GM23338 (cell line): ENCODE measurements around the gene MS4A12. TPM values are rescaled to one million over a fixed set of nuclear protein-coding genes. Genes with fewer than 3 reads are reported as not detected.

Source experiments
- ATAC-seq: fragments of 200-7000 bp; cut with Tn5 transposase; 3 replicates; pipeline ENCODE4 v1.9.1; 2020
- DNase-seq: peaks from one replicate; pipeline ENCODE4 v3.0.0-alpha.2; 2015; ENCODE audit warnings: low spot score
- H2AFZ ChIP-seq: fragments of 200-600 bp; sonication (generic); 2 replicates; pipeline ENCODE4 v1.8.0; 2016; ENCODE audit warnings: antibody characterized with exemption, mild to moderate bottlenecking, moderate library complexity
- H3F3A ChIP-seq: fragments of 200-600 bp; sonication (generic); replicated peaks from 2 replicates; pipeline ENCODE4 v1.8.0; 2017; ENCODE audit warnings: antibody characterized with exemption, mixed run types, low read depth
- H3K27ac ChIP-seq: fragments of 200-600 bp; sonication (generic); 2 replicates; pipeline ENCODE4 v1.6.1; 2016; ENCODE audit warnings: low read depth
- H3K27me3 ChIP-seq: fragments of 200-600 bp; sonication (generic); 2 replicates; pipeline ENCODE4 v1.8.0; 2016; ENCODE audit warnings: mild to moderate bottlenecking, mixed run types, moderate library complexity; ENCODE audit not compliant: insufficient read depth
- H3K36me3 ChIP-seq: fragments of 200-600 bp; sonication (generic); 2 replicates; pipeline ENCODE4 v1.8.0; 2016; ENCODE audit warnings: mild to moderate bottlenecking; ENCODE audit not compliant: insufficient read depth
- H3K4me1 ChIP-seq: fragments of 200-600 bp; sonication (generic); 2 replicates; pipeline ENCODE4 v1.8.0; 2016; ENCODE audit warnings: mild to moderate bottlenecking, moderate library complexity; ENCODE audit not compliant: insufficient read depth
- H3K4me2 ChIP-seq: fragments of 200-600 bp; sonication (generic); 2 replicates; pipeline ENCODE4 v1.7.1; 2017; ENCODE audit warnings: mixed run types
- H3K4me3 ChIP-seq: fragments of 200-600 bp; sonication (generic); 2 replicates; pipeline ENCODE4 v1.6.1; 2016; ENCODE audit warnings: mixed run types
- H3K79me2 ChIP-seq: fragments of 200-600 bp; sonication (generic); replicated peaks from 2 replicates; pipeline ENCODE4 v1.8.0; 2017; ENCODE audit warnings: mild to moderate bottlenecking; ENCODE audit not compliant: insufficient read depth
- H3K9me2 ChIP-seq: fragments of 200-600 bp; sonication (generic); 2 replicates; pipeline ENCODE4 v1.8.0; 2017; ENCODE audit not compliant: insufficient read depth
- H4K20me1 ChIP-seq: fragments of 200-600 bp; sonication (generic); replicated peaks from 2 replicates; pipeline ENCODE4 v1.8.0; 2017; ENCODE audit warnings: mild to moderate bottlenecking; ENCODE audit not compliant: insufficient read depth
- H3K27ac Mint-ChIP-seq: 2 replicates; pipeline ENCODE4 v1.8.0; 2020; ENCODE audit warnings: inconsistent platforms, mild to moderate bottlenecking, moderate library complexity, mixed read lengths
- H3K27me3 Mint-ChIP-seq: 3 replicates; pipeline ENCODE4 v1.8.0; 2022; ENCODE audit warnings: low read depth, mild to moderate bottlenecking, moderate library complexity, mixed read lengths, inconsistent platforms; ENCODE audit not compliant: insufficient read depth, poor library complexity
- H3K36me3 Mint-ChIP-seq: 3 replicates; pipeline ENCODE4 v1.8.0; 2021; ENCODE audit warnings: low read depth, mild to moderate bottlenecking, inconsistent platforms, moderate library complexity, mixed read lengths
- H3K4me1 Mint-ChIP-seq: 3 replicates; pipeline ENCODE4 v1.8.0; 2020; ENCODE audit warnings: mild to moderate bottlenecking, inconsistent platforms, mixed read lengths
- H3K4me3 Mint-ChIP-seq: 3 replicates; pipeline ENCODE4 v1.8.0; 2021; ENCODE audit warnings: moderate library complexity, mild to moderate bottlenecking, inconsistent platforms, mixed read lengths
- H3K9me3 Mint-ChIP-seq: 3 replicates; pipeline ENCODE4 v1.8.0; 2020; ENCODE audit warnings: moderate library complexity, mild to moderate bottlenecking, inconsistent platforms, mixed read lengths
- CREB1 ChIP-seq: fragments of 250-450 bp; sonication (Bioruptor Pico); IDR thresholded peaks from 2 replicates; pipeline ENCODE4 v1.5.0; 2020; ENCODE audit warnings: low read depth, mild to moderate bottlenecking, moderate library complexity
- EZH2 ChIP-seq: fragments of 200-600 bp; sonication (generic); IDR thresholded peaks from one replicate; pipeline ENCODE4 v1.8.0; 2017; ENCODE audit warnings: antibody characterized with exemption, mild to moderate bottlenecking, low read depth; ENCODE audit not compliant: unreplicated experiment
- EZH2phosphoT487 ChIP-seq: fragments of 200-600 bp; sonication (generic); IDR thresholded peaks from one replicate; pipeline ENCODE4 v1.8.1; 2018; ENCODE audit warnings: antibody characterized with exemption; ENCODE audit not compliant: unreplicated experiment
- JUNB ChIP-seq: IDR thresholded peaks from one replicate; pipeline ENCODE4 v1.6.1; 2016; ENCODE audit warnings: antibody characterized with exemption; ENCODE audit not compliant: unreplicated experiment
- NANOG ChIP-seq: IDR thresholded peaks from 2 replicates; pipeline ENCODE4 v1.6.1; 2016; ENCODE audit warnings: antibody characterized with exemption, borderline replicate concordance
- POLR2AphosphoS5 ChIP-seq: IDR thresholded peaks from 2 replicates; pipeline ENCODE4 v1.6.1; 2016; ENCODE audit warnings: antibody characterized with exemption, low read depth
- STAT1 ChIP-seq: IDR thresholded peaks from one replicate; pipeline ENCODE4 v1.6.1; 2016; ENCODE audit warnings: antibody characterized with exemption; ENCODE audit not compliant: unreplicated experiment
- ZNF114 ChIP-seq: fragments of 250-450 bp; sonication (Bioruptor Pico); IDR thresholded peaks from 2 replicates; pipeline ENCODE4 v1.5.0; 2020; ENCODE audit warnings: mild to moderate bottlenecking, moderate library complexity
- ZNF331 ChIP-seq: fragments of 250-450 bp; sonication (Bioruptor Pico); IDR thresholded peaks from 2 replicates; pipeline ENCODE4 v1.5.0; 2020; ENCODE audit warnings: low read depth, mild to moderate bottlenecking, moderate library complexity
- polyA plus RNA-seq: library from polyadenylated mRNA; unstranded; fragments of >200 nt; fragmentation: Nextera tagmentation; extraction: Ambion mirVana; gene quantifications from 2 replicates; pipeline ENCODE4 v1.2.1, GENCODE V29; 2016
- total RNA-seq: library from RNA; depleted of rRNA; stranded (reverse); fragments of >200 nt; shearing (Covaris generic); gene quantifications from 2 replicates; pipeline ENCODE4 v1.2.3, GENCODE V29; 2014
- TF ChIP-seq, protein P1 (sequence below): IDR thresholded peaks from 2 replicates; pipeline ENCODE4 v1.6.1; 2016; ENCODE audit warnings: antibody characterized with exemption
- TF ChIP-seq, protein P2 (sequence below), 2 experiments: fragments of 200-600 bp in 1 of 2; sonication (generic) in 1 of 2; conservative IDR thresholded peaks; 2 replicates each; pipeline versions ENCODE4 v1.5.1 to v1.6.1; 2016 to 2017; ENCODE audit warnings: antibody characterized with exemption in 2 of 2, low read depth in 2 of 2, mild to moderate bottlenecking in 2 of 2, moderate library complexity in 1 of 2
- TF ChIP-seq, protein P3 (sequence below): IDR thresholded peaks from one replicate; pipeline ENCODE4 v1.6.1; 2018; ENCODE audit warnings: antibody characterized with exemption; ENCODE audit not compliant: unreplicated experiment
- TF ChIP-seq, protein P4 (sequence below): fragments of 250-450 bp; sonication (Bioruptor Pico); IDR thresholded peaks from 2 replicates; pipeline ENCODE4 v1.5.0; 2020; ENCODE audit warnings: mild to moderate bottlenecking, moderate library complexity

The MS4A12 gene
- total and polyA plus RNA-seq, 2 experiments from 2014 or later = 0.21 to 0.34 TPM

DNA sequence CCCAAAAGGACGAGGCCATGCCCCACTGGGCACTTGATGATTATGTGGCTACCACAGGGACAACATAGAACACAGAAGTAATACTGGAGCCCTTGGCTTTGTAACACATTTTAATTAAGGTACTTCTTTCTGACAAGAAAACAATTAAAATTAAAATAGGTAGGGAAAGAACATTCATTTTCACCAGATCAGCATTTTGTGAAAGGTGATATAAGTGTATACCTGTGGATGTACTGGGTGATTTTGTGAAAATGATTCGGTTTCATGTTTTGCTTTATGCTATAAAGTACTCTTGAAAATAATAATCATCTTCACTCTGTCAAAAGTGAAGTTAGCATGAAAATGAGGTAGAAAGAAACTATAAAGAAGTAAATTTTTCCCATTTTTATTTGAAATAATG, 876 bp downstream of the MS4A12 start:
- no peaks in the 10 kb centered on the region for H3F3A ChIP-seq
- H3K27ac ChIP-seq = no peak overlapping the region
- no peak overlapping the region for H3K4me2 ChIP-seq
- peaks cover 4% of the 10 kb centered on the region for H3K4me1 ChIP-seq
- no peak overlapping the region for H2AFZ ChIP-seq
- no peak for ATAC-seq
- DNase-seq = no peak
- H4K20me1 ChIP-seq = no peaks in the 10 kb centered on the region
- H3K9me3 Mint-ChIP-seq = peaks cover 14% of the 10 kb centered on the region
- H3K27me3 Mint-ChIP-seq = no peaks in the 10 kb centered on the region
- no peak overlapping the region for H3K4me3 ChIP-seq
- H3K4me3 Mint-ChIP-seq = no peak overlapping the region
- TF ChIP-seq, protein P1, sequence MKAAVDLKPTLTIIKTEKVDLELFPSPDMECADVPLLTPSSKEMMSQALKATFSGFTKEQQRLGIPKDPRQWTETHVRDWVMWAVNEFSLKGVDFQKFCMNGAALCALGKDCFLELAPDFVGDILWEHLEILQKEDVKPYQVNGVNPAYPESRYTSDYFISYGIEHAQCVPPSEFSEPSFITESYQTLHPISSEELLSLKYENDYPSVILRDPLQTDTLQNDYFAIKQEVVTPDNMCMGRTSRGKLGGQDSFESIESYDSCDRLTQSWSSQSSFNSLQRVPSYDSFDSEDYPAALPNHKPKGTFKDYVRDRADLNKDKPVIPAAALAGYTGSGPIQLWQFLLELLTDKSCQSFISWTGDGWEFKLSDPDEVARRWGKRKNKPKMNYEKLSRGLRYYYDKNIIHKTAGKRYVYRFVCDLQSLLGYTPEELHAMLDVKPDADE = no peak
- TF ChIP-seq ZNF114 = no peak
- TF ChIP-seq, protein P2, sequence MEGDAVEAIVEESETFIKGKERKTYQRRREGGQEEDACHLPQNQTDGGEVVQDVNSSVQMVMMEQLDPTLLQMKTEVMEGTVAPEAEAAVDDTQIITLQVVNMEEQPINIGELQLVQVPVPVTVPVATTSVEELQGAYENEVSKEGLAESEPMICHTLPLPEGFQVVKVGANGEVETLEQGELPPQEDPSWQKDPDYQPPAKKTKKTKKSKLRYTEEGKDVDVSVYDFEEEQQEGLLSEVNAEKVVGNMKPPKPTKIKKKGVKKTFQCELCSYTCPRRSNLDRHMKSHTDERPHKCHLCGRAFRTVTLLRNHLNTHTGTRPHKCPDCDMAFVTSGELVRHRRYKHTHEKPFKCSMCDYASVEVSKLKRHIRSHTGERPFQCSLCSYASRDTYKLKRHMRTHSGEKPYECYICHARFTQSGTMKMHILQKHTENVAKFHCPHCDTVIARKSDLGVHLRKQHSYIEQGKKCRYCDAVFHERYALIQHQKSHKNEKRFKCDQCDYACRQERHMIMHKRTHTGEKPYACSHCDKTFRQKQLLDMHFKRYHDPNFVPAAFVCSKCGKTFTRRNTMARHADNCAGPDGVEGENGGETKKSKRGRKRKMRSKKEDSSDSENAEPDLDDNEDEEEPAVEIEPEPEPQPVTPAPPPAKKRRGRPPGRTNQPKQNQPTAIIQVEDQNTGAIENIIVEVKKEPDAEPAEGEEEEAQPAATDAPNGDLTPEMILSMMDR (conservative IDR thresholded peaks at IDR 0.05; ENCODE audit: low read depth in 2 of 2) = no peak
- TF ChIP-seq NANOG = no peak
- no peak for TF ChIP-seq STAT1
- TF ChIP-seq CREB1 = no peak
- no peak for TF ChIP-seq EZH2phosphoT487
- TF ChIP-seq, protein P3, sequence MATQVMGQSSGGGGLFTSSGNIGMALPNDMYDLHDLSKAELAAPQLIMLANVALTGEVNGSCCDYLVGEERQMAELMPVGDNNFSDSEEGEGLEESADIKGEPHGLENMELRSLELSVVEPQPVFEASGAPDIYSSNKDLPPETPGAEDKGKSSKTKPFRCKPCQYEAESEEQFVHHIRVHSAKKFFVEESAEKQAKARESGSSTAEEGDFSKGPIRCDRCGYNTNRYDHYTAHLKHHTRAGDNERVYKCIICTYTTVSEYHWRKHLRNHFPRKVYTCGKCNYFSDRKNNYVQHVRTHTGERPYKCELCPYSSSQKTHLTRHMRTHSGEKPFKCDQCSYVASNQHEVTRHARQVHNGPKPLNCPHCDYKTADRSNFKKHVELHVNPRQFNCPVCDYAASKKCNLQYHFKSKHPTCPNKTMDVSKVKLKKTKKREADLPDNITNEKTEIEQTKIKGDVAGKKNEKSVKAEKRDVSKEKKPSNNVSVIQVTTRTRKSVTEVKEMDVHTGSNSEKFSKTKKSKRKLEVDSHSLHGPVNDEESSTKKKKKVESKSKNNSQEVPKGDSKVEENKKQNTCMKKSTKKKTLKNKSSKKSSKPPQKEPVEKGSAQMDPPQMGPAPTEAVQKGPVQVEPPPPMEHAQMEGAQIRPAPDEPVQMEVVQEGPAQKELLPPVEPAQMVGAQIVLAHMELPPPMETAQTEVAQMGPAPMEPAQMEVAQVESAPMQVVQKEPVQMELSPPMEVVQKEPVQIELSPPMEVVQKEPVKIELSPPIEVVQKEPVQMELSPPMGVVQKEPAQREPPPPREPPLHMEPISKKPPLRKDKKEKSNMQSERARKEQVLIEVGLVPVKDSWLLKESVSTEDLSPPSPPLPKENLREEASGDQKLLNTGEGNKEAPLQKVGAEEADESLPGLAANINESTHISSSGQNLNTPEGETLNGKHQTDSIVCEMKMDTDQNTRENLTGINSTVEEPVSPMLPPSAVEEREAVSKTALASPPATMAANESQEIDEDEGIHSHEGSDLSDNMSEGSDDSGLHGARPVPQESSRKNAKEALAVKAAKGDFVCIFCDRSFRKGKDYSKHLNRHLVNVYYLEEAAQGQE = no peak
- TF ChIP-seq ZNF331 (CRISPR knock-in tag) = no peak
- no peak for TF ChIP-seq JUNB
- TF ChIP-seq EZH2 = no peak
- TF ChIP-seq, protein P4, sequence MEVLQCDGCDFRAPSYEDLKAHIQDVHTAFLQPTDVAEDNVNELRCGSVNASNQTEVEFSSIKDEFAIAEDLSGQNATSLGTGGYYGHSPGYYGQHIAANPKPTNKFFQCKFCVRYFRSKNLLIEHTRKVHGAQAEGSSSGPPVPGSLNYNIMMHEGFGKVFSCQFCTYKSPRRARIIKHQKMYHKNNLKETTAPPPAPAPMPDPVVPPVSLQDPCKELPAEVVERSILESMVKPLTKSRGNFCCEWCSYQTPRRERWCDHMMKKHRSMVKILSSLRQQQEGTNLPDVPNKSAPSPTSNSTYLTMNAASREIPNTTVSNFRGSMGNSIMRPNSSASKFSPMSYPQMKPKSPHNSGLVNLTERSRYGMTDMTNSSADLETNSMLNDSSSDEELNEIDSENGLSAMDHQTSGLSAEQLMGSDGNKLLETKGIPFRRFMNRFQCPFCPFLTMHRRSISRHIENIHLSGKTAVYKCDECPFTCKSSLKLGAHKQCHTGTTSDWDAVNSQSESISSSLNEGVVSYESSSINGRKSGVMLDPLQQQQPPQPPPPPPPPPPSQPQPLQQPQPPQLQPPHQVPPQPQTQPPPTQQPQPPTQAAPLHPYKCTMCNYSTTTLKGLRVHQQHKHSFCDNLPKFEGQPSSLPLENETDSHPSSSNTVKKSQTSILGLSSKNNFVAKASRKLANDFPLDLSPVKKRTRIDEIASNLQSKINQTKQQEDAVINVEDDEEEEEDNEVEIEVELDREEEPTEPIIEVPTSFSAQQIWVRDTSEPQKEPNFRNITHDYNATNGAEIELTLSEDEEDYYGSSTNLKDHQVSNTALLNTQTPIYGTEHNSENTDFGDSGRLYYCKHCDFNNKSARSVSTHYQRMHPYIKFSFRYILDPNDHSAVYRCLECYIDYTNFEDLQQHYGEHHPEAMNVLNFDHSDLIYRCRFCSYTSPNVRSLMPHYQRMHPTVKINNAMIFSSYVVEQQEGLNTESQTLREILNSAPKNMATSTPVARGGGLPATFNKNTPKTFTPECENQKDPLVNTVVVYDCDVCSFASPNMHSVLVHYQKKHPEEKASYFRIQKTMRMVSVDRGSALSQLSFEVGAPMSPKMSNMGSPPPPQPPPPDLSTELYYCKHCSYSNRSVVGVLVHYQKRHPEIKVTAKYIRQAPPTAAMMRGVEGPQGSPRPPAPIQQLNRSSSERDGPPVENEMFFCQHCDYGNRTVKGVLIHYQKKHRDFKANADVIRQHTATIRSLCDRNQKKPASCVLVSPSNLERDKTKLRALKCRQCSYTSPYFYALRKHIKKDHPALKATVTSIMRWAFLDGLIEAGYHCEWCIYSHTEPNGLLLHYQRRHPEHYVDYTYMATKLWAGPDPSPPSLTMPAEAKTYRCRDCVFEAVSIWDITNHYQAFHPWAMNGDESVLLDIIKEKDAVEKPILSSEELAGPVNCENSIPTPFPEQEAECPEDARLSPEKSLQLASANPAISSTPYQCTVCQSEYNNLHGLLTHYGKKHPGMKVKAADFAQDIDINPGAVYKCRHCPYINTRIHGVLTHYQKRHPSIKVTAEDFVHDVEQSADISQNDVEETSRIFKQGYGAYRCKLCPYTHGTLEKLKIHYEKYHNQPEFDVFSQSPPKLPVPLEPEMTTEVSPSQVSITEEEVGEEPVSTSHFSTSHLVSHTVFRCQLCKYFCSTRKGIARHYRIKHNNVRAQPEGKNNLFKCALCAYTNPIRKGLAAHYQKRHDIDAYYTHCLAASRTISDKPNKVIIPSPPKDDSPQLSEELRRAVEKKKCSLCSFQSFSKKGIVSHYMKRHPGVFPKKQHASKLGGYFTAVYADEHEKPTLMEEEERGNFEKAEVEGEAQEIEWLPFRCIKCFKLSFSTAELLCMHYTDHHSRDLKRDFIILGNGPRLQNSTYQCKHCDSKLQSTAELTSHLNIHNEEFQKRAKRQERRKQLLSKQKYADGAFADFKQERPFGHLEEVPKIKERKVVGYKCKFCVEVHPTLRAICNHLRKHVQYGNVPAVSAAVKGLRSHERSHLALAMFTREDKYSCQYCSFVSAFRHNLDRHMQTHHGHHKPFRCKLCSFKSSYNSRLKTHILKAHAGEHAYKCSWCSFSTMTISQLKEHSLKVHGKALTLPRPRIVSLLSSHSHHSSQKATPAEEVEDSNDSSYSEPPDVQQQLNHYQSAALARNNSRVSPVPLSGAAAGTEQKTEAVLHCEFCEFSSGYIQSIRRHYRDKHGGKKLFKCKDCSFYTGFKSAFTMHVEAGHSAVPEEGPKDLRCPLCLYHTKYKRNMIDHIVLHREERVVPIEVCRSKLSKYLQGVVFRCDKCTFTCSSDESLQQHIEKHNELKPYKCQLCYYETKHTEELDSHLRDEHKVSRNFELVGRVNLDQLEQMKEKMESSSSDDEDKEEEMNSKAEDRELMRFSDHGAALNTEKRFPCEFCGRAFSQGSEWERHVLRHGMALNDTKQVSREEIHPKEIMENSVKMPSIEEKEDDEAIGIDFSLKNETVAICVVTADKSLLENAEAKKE (CRISPR knock-in tag) = no peak
- no peak for TF ChIP-seq POLR2AphosphoS5
- no peaks in the 10 kb centered on the region for H3K36me3 ChIP-seq
- no peak overlapping the region for H3K27ac Mint-ChIP-seq
- H3K4me1 Mint-ChIP-seq = peaks cover 15% of the 10 kb centered on the region
- H3K9me2 ChIP-seq = 0 out of 2 replicates have a peak, but pooled peaks cover 13% of the 10 kb centered on the region
- peaks cover 6% of the 10 kb centered on the region; the same call in 2 of the 3 replicates for H3K36me3 Mint-ChIP-seq
- H3K79me2 ChIP-seq = no peaks in the 10 kb centered on the region
- no peaks in the 10 kb centered on the region for H3K27me3 ChIP-seq
